Measurements from ENCODE around the gene SYNPO.

Gene SYNPO

GRCh38 chr5:150700594-150701377 lies 60.3 kb downstream of the SYNPO start, which contains the start of gene RBM22:
RBM22 (minus strand) TSS chr5:150701062; CDS start chr5:150700985, 77 bp downstream.
- DNase-seq = peak; percentile 88

DNA sequence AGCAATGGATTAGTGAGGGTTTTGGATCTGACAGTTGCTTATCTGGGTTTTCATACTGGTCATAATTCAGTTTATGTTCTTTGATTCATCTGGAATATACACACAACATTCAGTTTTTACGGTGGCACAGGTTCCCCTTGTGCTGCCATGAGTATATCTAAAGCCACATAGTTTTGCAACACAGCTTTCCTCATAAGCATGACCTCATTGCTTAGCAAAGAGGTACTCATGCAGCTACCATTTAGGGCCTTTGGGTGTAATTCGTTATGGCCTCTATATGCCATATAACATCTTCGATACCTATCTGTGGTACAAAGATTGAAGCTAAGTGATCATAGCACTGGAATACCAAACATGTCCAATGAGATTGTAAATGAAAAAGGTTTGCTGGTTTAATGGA lies 63.3 kb downstream of the SYNPO start:
- DNase-seq = no peak

DNA sequence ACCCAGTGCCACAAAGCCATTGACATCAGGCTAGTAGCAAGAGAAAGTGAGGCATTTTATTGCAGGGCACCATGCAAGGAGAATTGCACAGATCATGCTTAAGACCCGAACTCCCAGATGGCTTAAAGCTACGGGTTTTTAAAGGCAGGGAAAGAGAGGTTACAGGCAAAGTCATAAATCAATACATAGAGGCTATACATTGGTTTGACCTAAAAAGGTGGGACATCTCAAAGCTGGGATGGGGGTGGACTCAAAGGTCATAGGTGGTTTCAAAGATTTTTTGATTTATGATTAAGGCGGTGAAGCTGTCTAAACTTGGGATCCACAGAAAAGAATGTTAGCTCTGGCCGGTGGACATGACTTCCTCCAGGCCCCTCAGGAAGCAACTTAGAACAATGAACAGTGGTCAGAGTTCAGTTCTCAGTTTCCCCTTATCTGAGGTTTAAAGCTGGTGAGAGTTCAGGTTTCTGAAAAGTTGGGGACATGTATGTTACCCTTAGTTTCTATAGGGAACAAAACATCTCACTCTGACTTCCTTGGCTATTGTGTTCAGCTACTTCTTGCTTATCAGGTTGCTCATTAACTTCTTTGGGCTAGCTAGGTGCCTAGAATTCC lies 66.4 kb downstream of the SYNPO start:
- DNase-seq = no peak

Measured in fibroblast of skin of abdomen (primary cell).